HCT116 (cell line): ENCODE data around the gene GADD45G. TPM values are rescaled to one million over a fixed set of nuclear protein-coding genes. Genes with fewer than 3 reads are reported as not detected.

Source experiments
- ATAC-seq: fragments of 200-7000 bp; cut with Tn5 transposase; 2 replicates; pipeline ENCODE4 v1.9.1; 2020; ENCODE audit warnings: mild to moderate bottlenecking, moderate library complexity
- BruUV-seq: library from RNA; stranded (reverse); fragments of 400-500 nt; replicated peaks from 2 replicates; lab custom pipeline; 2021; lab: Mats Ljungman, UMichigan
- CTCF ChIA-PET: fragments of 300-600 bp; sonication (Branson Sonifier 250); formaldehyde crosslinking; loops from one replicate; lab custom pipeline; 2021; ENCODE audit warnings: antibody characterized with exemption; lab: Charles Lee
- POLR2A ChIA-PET: fragments of 300-600, 350-600 bp; sonication (Branson Sonifier 250); formaldehyde crosslinking; loops from one replicate; lab custom pipeline; 2021; ENCODE audit warnings: antibody characterized with exemption; lab: Charles Lee
- RAD21 ChIA-PET, 2 experiments: fragments of 300-600 bp; sonication (Branson Sonifier 250); formaldehyde crosslinking; loops; one replicate each; lab custom pipeline; 2023; ENCODE audit warnings: low total read pairs in 2 of 2; ENCODE audit not compliant: uncharacterized antibody in 2 of 2, unreplicated experiment in 2 of 2, low non-redundant PET in 1 of 2; lab: Charles Lee
- DNase-seq: peaks from one replicate; pipeline ENCODE4 v3.0.0-alpha.2; 2010; ENCODE audit warnings: low read depth, low spot score
- H2AFZ ChIP-seq: fragments of 200-600 bp; shearing (Covaris generic), sonication (generic); 2 replicates; pipeline ENCODE4 v1.6.1; 2017; ENCODE audit warnings: low read depth, mixed run types, mixed read lengths, antibody characterized with exemption, low read length; ENCODE audit not compliant: poor library complexity, severe bottlenecking
- H3K27ac ChIP-seq: 2 replicates; pipeline ENCODE4 v1.5.1; 2012; ENCODE audit warnings: low read depth, low read length
- H3K27me3 ChIP-seq: fragments of 200-600 bp; sonication (generic); 2 replicates; pipeline ENCODE4 v1.6.1; 2016; ENCODE audit warnings: mixed run types, low read length, mixed read lengths; ENCODE audit not compliant: insufficient read depth
- H3K36me3 ChIP-seq, 2 experiments: fragments of 200-500 bp in 1 of 2; fragments of 200-600 bp in 1 of 2; sonication (Bioruptor generic) in 1 of 2; sonication (generic) in 1 of 2; 2 replicates each; pipeline versions ENCODE4 v1.5.1 to v1.6.1; 2014 to 2016; ENCODE audit warnings: low read length in 2 of 2, inconsistent platforms in 1 of 2, mixed read lengths in 1 of 2, mixed run types in 1 of 2; ENCODE audit not compliant: insufficient read depth in 2 of 2, control insufficient read depth in 1 of 2
- H3K4me1 ChIP-seq, 2 experiments: fragments of 200-600 bp in 1 of 2; sonication (generic) in 1 of 2; 2 replicates each; pipeline versions ENCODE4 v1.5.1 to v1.6.1; 2012 to 2017; ENCODE audit warnings: low read length in 2 of 2, inconsistent platforms in 1 of 2, mild to moderate bottlenecking in 1 of 2, mixed read lengths in 1 of 2, mixed run types in 1 of 2, moderate library complexity in 1 of 2; ENCODE audit not compliant: insufficient read depth in 2 of 2, control insufficient read depth in 1 of 2
- H3K4me2 ChIP-seq: fragments of 200-600 bp; sonication (generic); 2 replicates; pipeline ENCODE4 v1.6.1; 2017; ENCODE audit warnings: mixed run types, low read length, mixed read lengths
- H3K4me3 ChIP-seq, 2 experiments: fragments of 200-600 bp in 1 of 2; sonication (generic) in 1 of 2; replicated peaks in 1 of 2; 2 replicates each; pipeline ENCODE4 v1.5.1; 2011 to 2016; ENCODE audit warnings: low read length in 2 of 2, control low read depth in 1 of 2, low read depth in 1 of 2, mild to moderate bottlenecking in 1 of 2, mixed read lengths in 1 of 2, mixed run types in 1 of 2
- H3K79me2 ChIP-seq: fragments of 200-600 bp; sonication (generic); 2 replicates; pipeline ENCODE4 v1.6.1; 2017; ENCODE audit warnings: mild to moderate bottlenecking, mixed run types, low read length, moderate library complexity, mixed read lengths; ENCODE audit not compliant: insufficient read depth
- H3K9ac ChIP-seq: fragments of 200-600 bp; sonication (generic); 2 replicates; pipeline ENCODE4 v1.6.1; 2016; ENCODE audit warnings: low read length, mixed read lengths
- H3K9me2 ChIP-seq: fragments of 200-600 bp; sonication (generic), shearing (Covaris generic); 2 replicates; pipeline ENCODE4 v1.6.1; 2017; ENCODE audit warnings: mixed run types, mild to moderate bottlenecking, moderate library complexity; ENCODE audit not compliant: insufficient read depth
- H3K9me3 ChIP-seq, 2 experiments: fragments of 200-500 bp in 1 of 2; fragments of 200-600 bp in 1 of 2; sonication (Bioruptor generic) in 1 of 2; sonication (generic) in 1 of 2; 2 replicates each; pipeline ENCODE4 v1.6.1; 2014 to 2017; ENCODE audit warnings: low read length in 2 of 2, mixed read lengths in 2 of 2, inconsistent platforms in 1 of 2, low read depth in 1 of 2, mild to moderate bottlenecking in 1 of 2, mixed run types in 1 of 2, moderate library complexity in 1 of 2; ENCODE audit not compliant: control insufficient read depth in 1 of 2, insufficient read depth in 1 of 2
- H4K20me1 ChIP-seq: fragments of 200-600 bp; sonication (generic), shearing (Covaris generic); 2 replicates; pipeline ENCODE4 v1.6.1; 2017; ENCODE audit warnings: mixed run types, mild to moderate bottlenecking, moderate library complexity; ENCODE audit not compliant: insufficient read depth
- CEBPB ChIP-seq: IDR thresholded peaks from 2 replicates; pipeline ENCODE4 v1.6.1; 2012; ENCODE audit warnings: low read depth
- EGR1 ChIP-seq: IDR thresholded peaks from 2 replicates; pipeline ENCODE4 v1.6.1; 2012; ENCODE audit warnings: low read depth
- ELF1 ChIP-seq: IDR thresholded peaks from 2 replicates; pipeline ENCODE4 v1.6.1; 2012; ENCODE audit warnings: low read depth, borderline replicate concordance
- EZH2phosphoT487 ChIP-seq: fragments of 200-600 bp; IDR thresholded peaks from 2 replicates; pipeline ENCODE4 v1.6.1; 2018; ENCODE audit warnings: antibody characterized with exemption, borderline replicate concordance
- FOSL1 ChIP-seq: IDR thresholded peaks from 2 replicates; pipeline ENCODE4 v1.6.1; 2012; ENCODE audit warnings: low read depth
- POLR2A ChIP-seq: IDR thresholded peaks from 2 replicates; pipeline ENCODE4 v1.7.0; 2011; ENCODE audit warnings: borderline replicate concordance; ENCODE audit not compliant: insufficient read depth, insufficient read length; ENCODE audit errors: extremely low read depth
- POLR2AphosphoS5 ChIP-seq: IDR thresholded peaks from 2 replicates; pipeline ENCODE4 v1.6.1; 2011; ENCODE audit warnings: mild to moderate bottlenecking, low read depth, low read length, moderate library complexity
- SIN3A ChIP-seq: IDR thresholded peaks from 2 replicates; pipeline ENCODE4 v1.6.1; 2012; ENCODE audit warnings: low read depth
- SP1 ChIP-seq: IDR thresholded peaks from 2 replicates; pipeline ENCODE4 v1.6.1; 2012; ENCODE audit warnings: low read depth
- SRF ChIP-seq: IDR thresholded peaks from 2 replicates; pipeline ENCODE4 v1.6.1; 2012; ENCODE audit warnings: low read depth
- YY1 ChIP-seq: IDR thresholded peaks from 2 replicates; pipeline ENCODE4 v1.6.1; 2011; ENCODE audit warnings: low read length, low read depth, moderate library complexity, mild to moderate bottlenecking; ENCODE audit not compliant: insufficient replicate concordance; ENCODE audit errors: extremely low read depth
- ZFX ChIP-seq: fragments of 450-650 bp; IDR thresholded peaks from 2 replicates; pipeline ENCODE4 v1.6.1; 2017
- ZNF274 ChIP-seq: fragments of 200-500 bp; sonication (Bioruptor generic); IDR thresholded peaks from 2 replicates; pipeline ENCODE4 v1.6.1; 2014; ENCODE audit warnings: mild to moderate bottlenecking, low read depth, low read length, inconsistent platforms
- intact Hi-C: fragments of 100-400 bp; cut with micrococcal nuclease; formaldehyde crosslinking; loops from 2 replicates; pipeline ENCODE4 v1.10.0; 2022
- total RNA-seq: library from RNA; stranded (reverse); gene quantifications from one replicate; pipeline ENCODE4 v1.2.1, GENCODE V29; 2021; ENCODE audit not compliant: unreplicated experiment
- TF ChIP-seq, protein P1 (sequence below): IDR thresholded peaks from 2 replicates; pipeline ENCODE4 v1.6.1; 2012; ENCODE audit warnings: low read depth

The GADD45G gene
- total RNA-seq, 1 experiment from 2014 or later, result not detected

DNA sequence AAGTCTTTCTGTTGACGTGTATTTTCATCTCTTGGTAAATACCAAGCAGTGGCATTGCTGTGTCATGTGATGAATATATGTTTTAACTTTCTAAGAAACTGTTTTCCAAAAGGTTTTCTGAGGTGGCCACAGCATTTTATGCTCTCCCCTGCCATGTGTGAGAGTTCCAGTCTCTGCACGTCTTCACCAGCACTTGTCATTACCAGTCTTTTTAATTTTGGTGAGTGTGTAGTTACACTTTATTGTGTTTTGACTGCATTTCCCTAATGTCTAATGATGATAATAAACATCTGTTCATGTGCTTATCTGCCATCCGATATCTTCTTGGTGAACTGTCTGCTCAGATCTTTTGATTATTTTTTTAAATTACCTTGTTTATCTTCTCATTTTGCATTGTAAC, 27.4 kb upstream of the GADD45G start:
- ATAC-seq, result no peak
- CTCF ChIA-PET, result interaction anchor here (1.2 to 1.3 kb wide), 2 partner anchors 13 to 16 kb away, joined by 4 to 7 read pairs; no protein-coding TSS in a partner anchor

More for the DNA sequence above, 27.4 kb upstream of the GADD45G start:
- BruUV-seq, result no TSS peak
- intact Hi-C loops, result no loop called here
- no peak overlapping the region for H3K9ac ChIP-seq
- no peaks in the 10 kb centered on the region for H3K36me3 ChIP-seq
- ChIA-PET POLR2A (no interaction called here), RAD21 (interaction anchor here in 1 of 2 experiments (0.5 kb wide), 1 partner anchor 381 kb away, joined by 3 read pairs; no protein-coding TSS in a partner anchor)
- no peaks in the 10 kb centered on the region for H3K9me3 ChIP-seq
- H3K27ac ChIP-seq, result no peak overlapping the region
- H3K4me2 ChIP-seq, result no peak overlapping the region
- H3K9me2 ChIP-seq, result no peaks in the 10 kb centered on the region
- no peaks in the 10 kb centered on the region for H3K79me2 ChIP-seq
- TF ChIP-seq CEBPB (no peak), EGR1 (no peak), POLR2A (no peak), ELF1 (no peak), YY1 (no peak), SP1 (no peak), SRF (no peak), ZFX (no peak), FOSL1 (no peak), POLR2AphosphoS5 (no peak), ZNF274 (no peak), SIN3A (no peak), EZH2phosphoT487 (no peak)
- TF ChIP-seq, protein P1, sequence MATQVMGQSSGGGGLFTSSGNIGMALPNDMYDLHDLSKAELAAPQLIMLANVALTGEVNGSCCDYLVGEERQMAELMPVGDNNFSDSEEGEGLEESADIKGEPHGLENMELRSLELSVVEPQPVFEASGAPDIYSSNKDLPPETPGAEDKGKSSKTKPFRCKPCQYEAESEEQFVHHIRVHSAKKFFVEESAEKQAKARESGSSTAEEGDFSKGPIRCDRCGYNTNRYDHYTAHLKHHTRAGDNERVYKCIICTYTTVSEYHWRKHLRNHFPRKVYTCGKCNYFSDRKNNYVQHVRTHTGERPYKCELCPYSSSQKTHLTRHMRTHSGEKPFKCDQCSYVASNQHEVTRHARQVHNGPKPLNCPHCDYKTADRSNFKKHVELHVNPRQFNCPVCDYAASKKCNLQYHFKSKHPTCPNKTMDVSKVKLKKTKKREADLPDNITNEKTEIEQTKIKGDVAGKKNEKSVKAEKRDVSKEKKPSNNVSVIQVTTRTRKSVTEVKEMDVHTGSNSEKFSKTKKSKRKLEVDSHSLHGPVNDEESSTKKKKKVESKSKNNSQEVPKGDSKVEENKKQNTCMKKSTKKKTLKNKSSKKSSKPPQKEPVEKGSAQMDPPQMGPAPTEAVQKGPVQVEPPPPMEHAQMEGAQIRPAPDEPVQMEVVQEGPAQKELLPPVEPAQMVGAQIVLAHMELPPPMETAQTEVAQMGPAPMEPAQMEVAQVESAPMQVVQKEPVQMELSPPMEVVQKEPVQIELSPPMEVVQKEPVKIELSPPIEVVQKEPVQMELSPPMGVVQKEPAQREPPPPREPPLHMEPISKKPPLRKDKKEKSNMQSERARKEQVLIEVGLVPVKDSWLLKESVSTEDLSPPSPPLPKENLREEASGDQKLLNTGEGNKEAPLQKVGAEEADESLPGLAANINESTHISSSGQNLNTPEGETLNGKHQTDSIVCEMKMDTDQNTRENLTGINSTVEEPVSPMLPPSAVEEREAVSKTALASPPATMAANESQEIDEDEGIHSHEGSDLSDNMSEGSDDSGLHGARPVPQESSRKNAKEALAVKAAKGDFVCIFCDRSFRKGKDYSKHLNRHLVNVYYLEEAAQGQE, result no peak
- TF ChIP-seq, all 23 proteins: peak for 0
- H3K27me3 ChIP-seq, result peaks cover 40% of the 10 kb centered on the region
- H2AFZ ChIP-seq, result no peak overlapping the region
- DNase-seq, result no peak
- H4K20me1 ChIP-seq, result no peaks in the 10 kb centered on the region
- H3K4me1 ChIP-seq, result no peaks in the 10 kb centered on the region
- no peak overlapping the region for H3K4me3 ChIP-seq
